ENCODE data around the gene EEFSEC. TPM values are rescaled to one million over a fixed set of nuclear protein-coding genes. Genes with fewer than 3 reads are reported as not detected.

EEFSEC gene
- total RNA-seq, 1 experiment from 2014 or later, result 21.3 TPM

DNA sequence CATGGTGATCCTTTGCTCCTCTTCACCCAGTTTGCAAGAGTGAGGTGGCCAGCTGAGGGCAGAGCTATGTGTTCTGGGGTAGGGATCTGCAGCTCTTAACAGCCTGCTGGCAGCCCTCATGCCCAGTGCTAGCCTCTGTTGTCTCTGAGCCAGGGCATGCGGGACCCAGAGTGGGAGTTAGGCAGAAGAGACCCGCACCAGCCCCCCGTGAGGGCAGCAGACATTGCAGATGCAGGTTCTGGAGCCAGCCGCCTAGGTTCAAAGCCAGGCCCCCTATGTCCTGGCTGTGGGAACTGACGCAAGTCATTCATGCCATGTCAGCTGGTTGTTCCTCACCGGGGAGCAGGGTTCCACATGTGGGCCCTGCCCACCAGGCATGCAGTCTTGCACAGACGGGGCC, 238.7 kb downstream of the EEFSEC start:
- Histone ChIP-seq H3K4me2 (no peak overlapping the region), H3K36me3 (ENCODE audit: low read depth) (no peaks in the 10 kb centered on the region), H3K79me2 (ENCODE audit: low read depth) (no peaks in the 10 kb centered on the region), H2AFZ (no peak overlapping the region), H3K27ac (no peak overlapping the region), H3F3A (ENCODE audit: insufficient read depth, low read depth) (no peaks in the 10 kb centered on the region), H3K4me1 (replicated peaks; ENCODE audit: insufficient read depth) (no peaks in the 10 kb centered on the region), H3K9me2 (ENCODE audit: insufficient read depth) (no peaks in the 10 kb centered on the region), H4K20me1 (ENCODE audit: insufficient read depth) (0 out of 2 replicates have a peak, but pooled peaks cover 3% of the 10 kb centered on the region), H3K4me3 (no peak overlapping the region), H3K9me3 (ENCODE audit: insufficient read depth, low read depth) (no peaks in the 10 kb centered on the region), H3K27me3 (ENCODE audit: insufficient read depth, low read depth) (no peaks in the 10 kb centered on the region)
- no peak for DNase-seq
- BruUV-seq (replicated peaks), result no TSS peak
- TF ChIP-seq EZH2 (IDR thresholded peaks at IDR 0.05; ENCODE audit: low read depth) (no peak), CTCF (conservative IDR thresholded peaks at IDR 0.05) (no peak)
- intact Hi-C loops (cut with micrococcal nuclease; ENCODE audit: unreplicated experiment), result no loop called here
- POLR2A ChIA-PET (ENCODE audit: unreplicated experiment), result interaction anchor here (0.6 kb wide), 1 partner anchor 105 kb away, joined by 7 read pairs; no protein-coding TSS in a partner anchor
- CTCF ChIA-PET, result no interaction called here

- TF ChIP-seq EZH2 (IDR thresholded peaks at IDR 0.05; ENCODE audit: low read depth) (no peak), CTCF (conservative IDR thresholded peaks at IDR 0.05) (no peak)
- ChIA-PET POLR2A (ENCODE audit: unreplicated experiment) (no interaction called here), CTCF (no interaction called here)
- H3K9me2 ChIP-seq (ENCODE audit: insufficient read depth), result no peaks in the 10 kb centered on the region
- no TSS peak for BruUV-seq (replicated peaks)
- H3K4me3 ChIP-seq, result no peak overlapping the region
- no peaks in the 10 kb centered on the region for H3K9me3 ChIP-seq (ENCODE audit: insufficient read depth, low read depth)
- H3K4me2 ChIP-seq, result no peak overlapping the region
- no peak overlapping the region for H3K27ac ChIP-seq
- no peak overlapping the region for H2AFZ ChIP-seq
- DNase-seq, result no peak
- no peaks in the 10 kb centered on the region for H3K79me2 ChIP-seq (ENCODE audit: low read depth)
- intact Hi-C loops (cut with micrococcal nuclease; ENCODE audit: unreplicated experiment), result no loop called here
- no peaks in the 10 kb centered on the region for H3K36me3 ChIP-seq (ENCODE audit: low read depth)
- no peaks in the 10 kb centered on the region for H3K27me3 ChIP-seq (ENCODE audit: insufficient read depth, low read depth)
- H3F3A ChIP-seq (ENCODE audit: insufficient read depth, low read depth), result no peaks in the 10 kb centered on the region
- no peaks in the 10 kb centered on the region for H3K4me1 ChIP-seq (replicated peaks; ENCODE audit: insufficient read depth)
- 0 out of 2 replicates have a peak, but pooled peaks cover 3% of the 10 kb centered on the region for H4K20me1 ChIP-seq (ENCODE audit: insufficient read depth)
Measured at GRCh38 chr3:128392818-128393544, 239.7 kb downstream of the EEFSEC start.

GRCh38 chr3:128394033-128394432, 240.8 kb downstream of the EEFSEC start:
- Histone ChIP-seq H3K9me2 (ENCODE audit: insufficient read depth) (no peaks in the 10 kb centered on the region), H3K4me3 (no peak overlapping the region), H3F3A (ENCODE audit: insufficient read depth, low read depth) (no peaks in the 10 kb centered on the region), H3K36me3 (ENCODE audit: low read depth) (no peaks in the 10 kb centered on the region), H3K4me1 (replicated peaks; ENCODE audit: insufficient read depth) (no peaks in the 10 kb centered on the region), H3K27me3 (ENCODE audit: insufficient read depth, low read depth) (no peaks in the 10 kb centered on the region), H4K20me1 (ENCODE audit: insufficient read depth) (0 out of 2 replicates have a peak, but pooled peaks cover 3% of the 10 kb centered on the region), H3K27ac (no peak overlapping the region), H3K79me2 (ENCODE audit: low read depth) (no peaks in the 10 kb centered on the region), H3K4me2 (no peak overlapping the region), H2AFZ (no peak overlapping the region), H3K9me3 (ENCODE audit: insufficient read depth, low read depth) (no peaks in the 10 kb centered on the region)
- ChIA-PET CTCF (no interaction called here), POLR2A (ENCODE audit: unreplicated experiment) (no interaction called here)
- intact Hi-C loops (cut with micrococcal nuclease; ENCODE audit: unreplicated experiment), result no loop called here
- DNase-seq, result no peak
- TF ChIP-seq CTCF (conservative IDR thresholded peaks at IDR 0.05), result no peak
- BruUV-seq (replicated peaks), result no TSS peak
